Astrocyte of the spinal cord (primary cell): ENCODE measurements around the gene SLC35F4.
"Not testable (repeated sequence)": the region's sequence is repeated elsewhere in the genome, so short reads cannot be mapped to it uniquely, and the experiment has no call there.

Experiments used
- DNase-seq: peaks from one replicate; pipeline ENCODE4 v3.0.0; 2011; ENCODE audit warnings: low read depth, low spot score
- H3K4me3 ChIP-seq: 2 replicates; pipeline ENCODE4 v1.5.1; 2011; ENCODE audit warnings: low read depth, mild to moderate bottlenecking, low read length, moderate library complexity
- in situ Hi-C: cut with HindIII; loops from 2 replicates; pipeline ENCODE4 v1.10.0; 2017; ENCODE audit warnings: low sequenced_read_pairs
- TF ChIP-seq, protein P1 (sequence below): IDR thresholded peaks from 2 replicates; pipeline ENCODE4 v1.5.1; 2012; ENCODE audit warnings: low read depth, mild to moderate bottlenecking, low read length, inconsistent platforms

Gene SLC35F4

GRCh38 chr14:57712698-57713097 lies 153.2 kb downstream of the SLC35F4 start:
- no peak for DNase-seq
- TF ChIP-seq, protein P1, sequence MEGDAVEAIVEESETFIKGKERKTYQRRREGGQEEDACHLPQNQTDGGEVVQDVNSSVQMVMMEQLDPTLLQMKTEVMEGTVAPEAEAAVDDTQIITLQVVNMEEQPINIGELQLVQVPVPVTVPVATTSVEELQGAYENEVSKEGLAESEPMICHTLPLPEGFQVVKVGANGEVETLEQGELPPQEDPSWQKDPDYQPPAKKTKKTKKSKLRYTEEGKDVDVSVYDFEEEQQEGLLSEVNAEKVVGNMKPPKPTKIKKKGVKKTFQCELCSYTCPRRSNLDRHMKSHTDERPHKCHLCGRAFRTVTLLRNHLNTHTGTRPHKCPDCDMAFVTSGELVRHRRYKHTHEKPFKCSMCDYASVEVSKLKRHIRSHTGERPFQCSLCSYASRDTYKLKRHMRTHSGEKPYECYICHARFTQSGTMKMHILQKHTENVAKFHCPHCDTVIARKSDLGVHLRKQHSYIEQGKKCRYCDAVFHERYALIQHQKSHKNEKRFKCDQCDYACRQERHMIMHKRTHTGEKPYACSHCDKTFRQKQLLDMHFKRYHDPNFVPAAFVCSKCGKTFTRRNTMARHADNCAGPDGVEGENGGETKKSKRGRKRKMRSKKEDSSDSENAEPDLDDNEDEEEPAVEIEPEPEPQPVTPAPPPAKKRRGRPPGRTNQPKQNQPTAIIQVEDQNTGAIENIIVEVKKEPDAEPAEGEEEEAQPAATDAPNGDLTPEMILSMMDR: no peak
- no peak overlapping the region for H3K4me3 ChIP-seq
- in situ Hi-C loops: no loop called here

- in situ Hi-C loops: no loop called here
- DNase-seq: no peak
- TF ChIP-seq, protein P1: no peak
- H3K4me3 ChIP-seq: no peak overlapping the region
These were observed 153.8 kb downstream of the SLC35F4 start for GRCh38 chr14:57712102-57712501.

DNA sequence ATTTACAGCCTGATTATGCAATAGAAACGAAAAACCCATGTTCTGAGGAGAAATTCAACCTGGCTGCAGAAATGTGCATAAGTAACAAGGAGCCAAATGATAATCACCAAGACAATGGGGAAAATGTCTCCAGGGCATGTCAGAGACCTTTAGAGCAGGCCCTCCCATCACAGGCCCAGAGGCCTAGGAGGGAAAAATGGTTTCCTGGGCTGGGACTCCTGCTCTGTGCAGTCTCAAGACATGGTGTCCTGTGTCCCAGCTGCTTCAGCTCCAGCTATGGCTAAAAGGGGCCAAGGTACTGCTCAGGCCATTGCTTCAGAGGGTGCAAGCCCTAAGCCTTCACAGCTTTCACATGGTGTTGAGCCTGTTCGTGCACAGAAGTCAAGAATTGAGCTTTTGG lies 156.0 kb downstream of the SLC35F4 start:
- no peak for DNase-seq
- no peak overlapping the region for H3K4me3 ChIP-seq
- in situ Hi-C loops: no loop called here
- TF ChIP-seq, protein P1: no peak

- DNase-seq, H3K4me3 ChIP-seq, in situ Hi-C loops: not testable (repeated sequence)
These were observed 156.8 kb downstream of the SLC35F4 start for GRCh38 chr14:57709086-57709485.

DNA sequence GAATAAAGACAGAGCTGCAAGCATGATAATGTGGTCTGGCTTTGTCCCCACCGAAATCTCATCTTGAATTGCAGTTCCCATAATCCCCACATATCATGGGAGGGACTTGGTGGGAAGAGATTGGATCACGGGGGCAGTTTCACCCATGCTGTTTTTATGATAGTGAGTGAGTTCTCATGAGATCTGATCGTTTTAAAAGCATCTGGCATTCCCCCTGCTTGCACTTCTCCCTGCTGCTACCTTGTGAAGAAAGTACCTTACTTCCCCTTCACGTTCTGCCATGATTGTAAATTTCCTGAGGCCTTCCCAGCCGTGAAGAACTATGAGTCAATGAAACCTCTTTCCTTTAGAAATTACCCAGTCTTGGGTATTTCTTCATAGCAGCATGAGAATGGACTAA lies 158.7 kb downstream of the SLC35F4 start:
- TF ChIP-seq, protein P1: no peak
- no peak overlapping the region for H3K4me3 ChIP-seq
- in situ Hi-C loops: no loop called here
- DNase-seq: no peak

GRCh38 chr14:57704763-57705162 lies 161.1 kb downstream of the SLC35F4 start:
- TF ChIP-seq, protein P1: no peak
- in situ Hi-C loops: no loop called here
- H3K4me3 ChIP-seq: no peak overlapping the region
- DNase-seq: no peak

GRCh38 chr14:57699947-57700346 lies 165.9 kb downstream of the SLC35F4 start:
- H3K4me3 ChIP-seq: no peak overlapping the region
- no peak for DNase-seq
- in situ Hi-C loops: no loop called here
- TF ChIP-seq, protein P1: no peak
